HG03558 (cell line): ENCODE results near the gene STX8.

ENCODE experiments used
- ATAC-seq: cut with Tn5 transposase; IDR thresholded peaks from one replicate; pipeline ENCODE4 v1.9.1; 2021; ENCODE audit warnings: moderate number of reproducible peaks; ENCODE audit not compliant: unreplicated experiment; ENCODE audit errors: extremely low read depth

Gene STX8

DNA sequence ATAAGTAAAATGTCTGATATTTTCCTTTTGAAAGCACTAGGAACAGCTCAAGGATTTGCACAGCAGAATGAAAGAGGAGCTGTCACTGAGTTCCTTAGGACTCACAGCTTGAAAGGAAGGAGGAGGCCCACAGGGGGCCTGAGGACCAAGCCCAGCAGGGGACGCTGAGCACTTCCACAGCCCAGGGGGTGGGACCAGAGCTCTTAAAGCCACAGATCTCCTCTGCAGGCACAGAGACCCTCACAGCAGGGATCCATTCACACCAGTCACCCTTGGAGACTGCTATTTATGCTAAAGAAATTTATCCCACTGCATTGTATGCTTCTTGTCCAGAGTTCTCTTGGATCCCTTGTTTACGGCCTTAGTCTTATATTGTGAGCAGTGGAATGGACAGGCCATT lies 253.3 kb downstream of the STX8 start:
- ATAC-seq, result no peak

DNA sequence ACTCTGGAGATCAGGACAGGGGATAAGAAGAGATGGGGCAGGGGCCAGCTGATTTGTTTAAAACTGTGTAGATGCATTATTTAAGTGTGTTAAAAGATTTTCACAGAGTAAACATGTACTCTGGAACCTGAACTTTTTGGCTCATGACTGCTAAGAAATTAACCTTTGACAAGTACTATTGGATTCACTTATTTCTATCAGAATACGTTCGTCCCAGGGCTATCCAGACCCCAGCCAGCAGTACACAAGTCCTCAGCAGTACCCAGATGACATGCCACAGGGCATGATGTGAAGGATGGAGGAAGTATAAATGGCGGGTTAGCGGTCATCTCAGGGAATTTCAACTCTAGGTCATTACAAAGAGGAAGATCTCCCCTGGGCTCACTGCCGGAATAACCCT lies 253.7 kb downstream of the STX8 start:
- no peak for ATAC-seq

- ATAC-seq, result no peak
Measured at GRCh38 chr17:9315360-9315759, 260.3 kb downstream of the STX8 start.

- ATAC-seq, result no peak
Measured at GRCh38 chr17:9313346-9313745, 262.3 kb downstream of the STX8 start.

DNA sequence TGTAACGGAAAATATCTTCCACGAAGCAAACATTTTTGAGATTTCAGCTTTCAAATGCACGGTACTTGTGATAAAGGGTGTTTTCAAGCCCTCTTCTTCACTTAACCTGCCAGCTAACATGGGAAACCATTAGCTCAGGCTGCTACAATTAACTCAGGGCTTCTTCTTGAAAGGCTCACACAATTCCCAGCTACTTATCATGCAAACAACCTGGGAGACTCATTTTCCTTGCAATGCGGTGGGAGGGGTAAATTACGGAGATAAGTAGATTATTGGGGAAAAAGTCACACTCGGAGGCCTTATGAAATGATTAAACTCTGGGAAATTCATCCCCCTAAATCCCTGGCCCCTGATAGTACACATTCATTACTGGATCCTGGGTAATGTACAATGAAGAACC lies 266.4 kb downstream of the STX8 start:
- no peak for ATAC-seq

- no peak for ATAC-seq
Measured at GRCh38 chr17:9308069-9308468, 267.6 kb downstream of the STX8 start.

DNA sequence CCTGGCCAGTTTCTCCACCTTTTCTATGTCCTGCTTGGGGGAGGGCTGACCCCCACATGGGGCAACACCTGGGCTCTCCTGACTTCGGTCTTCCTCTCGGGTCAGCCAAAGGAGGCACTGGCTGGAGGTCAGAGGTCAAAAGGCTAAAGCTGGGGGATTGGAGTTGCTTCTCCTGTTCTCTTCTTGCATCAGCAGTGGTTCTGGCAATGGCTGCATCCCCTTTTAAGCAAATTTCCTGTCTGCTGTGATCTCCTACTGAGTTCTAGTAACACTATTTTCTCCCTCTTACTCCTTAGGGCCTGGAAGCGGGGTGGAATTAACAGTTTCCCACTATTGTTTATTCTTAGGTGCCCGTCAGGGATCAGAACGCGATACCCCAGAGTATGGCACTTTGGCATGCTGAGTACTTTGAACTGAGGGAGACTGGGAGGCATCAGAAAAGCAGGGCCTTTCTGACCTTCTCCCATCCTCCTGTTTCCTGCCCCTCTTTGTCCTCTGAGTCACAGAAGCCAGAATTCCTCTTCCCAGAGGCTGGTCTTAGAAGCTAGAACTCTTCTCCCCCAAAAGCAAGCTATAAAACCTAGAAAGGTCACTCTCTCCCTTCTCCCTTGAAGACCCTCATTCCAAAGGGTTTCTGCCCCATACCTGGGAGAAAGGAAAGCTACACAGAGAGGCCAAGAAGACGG lies 268.2 kb downstream of the STX8 start:
- ATAC-seq, result no peak

- no peak for ATAC-seq
Measured at GRCh38 chr17:9306086-9306485, 269.5 kb downstream of the STX8 start.

DNA sequence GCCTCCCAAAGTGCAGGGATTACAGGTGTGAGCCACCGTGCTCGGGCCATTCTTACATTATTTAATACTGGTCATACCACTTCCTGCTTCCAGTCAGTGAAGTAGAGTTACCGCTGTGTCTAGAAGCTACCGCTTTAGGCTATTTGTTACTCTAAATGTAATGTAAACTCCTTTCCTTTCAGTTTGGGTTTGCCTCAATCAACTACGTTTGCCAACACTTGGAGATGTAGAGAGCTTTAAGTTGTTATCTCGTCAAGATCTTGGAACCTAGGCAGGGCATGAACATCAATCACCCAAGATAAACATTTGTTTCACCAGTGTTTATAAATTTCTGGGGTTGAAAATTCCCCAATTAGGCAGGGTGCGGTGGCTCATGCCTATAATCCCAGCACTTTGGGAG lies 275.9 kb downstream of the STX8 start:
- ATAC-seq, result no peak

DNA sequence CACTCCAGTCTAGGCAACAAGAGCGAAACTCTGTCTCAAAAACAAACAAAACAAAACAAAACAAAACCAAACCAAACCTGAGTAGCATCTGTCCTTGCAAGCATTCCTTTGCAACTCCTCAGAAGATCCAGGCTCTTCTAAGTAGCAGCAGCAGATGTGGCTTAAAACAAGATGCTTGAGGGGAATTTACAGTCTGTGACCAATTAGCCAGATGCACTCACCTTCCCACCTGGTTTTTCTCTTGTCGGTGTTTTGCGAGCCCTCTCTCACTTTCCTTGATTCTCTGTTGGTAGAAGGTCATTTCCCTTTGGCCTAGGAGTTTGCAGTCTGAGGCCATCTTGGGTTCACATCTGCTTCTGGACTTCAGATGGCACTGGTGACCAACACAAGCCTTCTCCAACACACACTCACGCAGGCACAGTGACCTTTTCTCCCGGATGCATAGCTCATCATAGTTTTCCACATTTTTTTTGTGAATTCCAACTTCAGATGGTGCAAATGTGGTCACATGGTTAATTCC lies 276.8 kb downstream of the STX8 start:
- no peak for ATAC-seq

DNA sequence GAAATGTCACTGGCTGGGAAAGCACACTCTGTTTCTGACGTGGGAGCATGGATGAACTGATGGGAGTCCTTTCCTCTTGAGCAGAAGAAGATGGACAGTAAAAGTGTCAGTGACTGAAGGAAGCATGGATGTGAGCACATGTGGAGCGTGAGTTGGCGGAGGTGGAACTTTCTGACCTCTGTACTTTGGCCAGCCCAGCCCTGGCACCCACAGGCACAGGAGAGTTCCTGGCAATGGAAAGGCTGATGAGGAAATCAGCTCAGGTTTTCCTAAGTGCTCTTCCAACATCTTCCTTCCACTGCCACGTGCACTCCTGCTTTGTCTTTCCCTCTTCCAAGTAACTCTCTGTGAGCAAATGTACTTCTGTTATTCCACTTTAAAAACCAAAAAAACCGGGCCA lies 277.5 kb downstream of the STX8 start:
- ATAC-seq, result no peak

DNA sequence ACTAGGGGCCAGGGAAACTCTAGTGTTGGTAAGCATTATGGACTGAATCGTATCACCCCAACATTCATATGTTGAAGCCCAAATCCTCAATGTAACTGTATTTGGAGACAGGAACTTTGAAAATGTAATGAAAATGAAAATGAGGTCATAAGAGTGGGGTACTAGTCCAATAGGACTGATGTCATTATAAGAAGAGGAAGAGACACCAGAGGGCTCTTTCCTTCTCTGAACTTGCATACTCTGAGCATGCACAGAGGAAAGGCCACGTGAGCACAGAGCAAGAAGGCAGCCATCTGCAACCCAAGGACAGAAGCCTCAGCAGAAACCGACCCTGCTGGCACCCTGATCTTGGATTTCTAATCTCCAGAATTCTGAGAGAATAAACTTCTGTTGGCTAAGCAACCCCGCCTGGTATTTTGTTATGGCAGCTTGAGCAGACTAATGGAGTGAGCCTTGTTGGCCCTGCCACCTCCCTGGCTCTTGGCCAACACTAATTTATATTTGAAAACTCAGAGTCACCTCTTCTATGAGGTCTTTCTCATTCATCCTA lies 280.9 kb downstream of the STX8 start:
- no peak for ATAC-seq

DNA sequence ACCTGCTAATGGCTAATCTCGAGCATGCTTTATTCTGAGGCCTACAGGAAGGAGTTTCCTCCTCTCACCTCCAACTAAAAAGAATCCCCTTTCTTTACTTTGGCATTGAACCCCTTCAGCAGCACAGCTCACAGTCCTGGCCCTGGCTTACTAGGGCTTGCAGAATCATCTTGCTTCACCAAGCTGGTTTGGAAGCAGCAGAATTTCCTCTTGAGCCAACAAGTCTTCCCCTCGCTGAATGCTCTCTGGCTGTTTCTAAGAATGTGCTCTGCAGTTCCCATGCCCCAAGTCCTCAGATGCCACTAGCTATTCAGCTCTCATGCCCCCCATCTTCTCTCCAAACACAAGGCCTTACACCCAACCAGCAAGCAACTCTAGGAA lies 283.1 kb downstream of the STX8 start:
- no peak for ATAC-seq

GRCh38 chr17:9291912-9292560 lies 283.6 kb downstream of the STX8 start:
- ATAC-seq, result no peak

- ATAC-seq, result no peak
Measured at GRCh38 chr17:9290226-9290613, 285.4 kb downstream of the STX8 start.

- no peak for ATAC-seq
Measured at GRCh38 chr17:9287306-9287705, 288.3 kb downstream of the STX8 start.

DNA sequence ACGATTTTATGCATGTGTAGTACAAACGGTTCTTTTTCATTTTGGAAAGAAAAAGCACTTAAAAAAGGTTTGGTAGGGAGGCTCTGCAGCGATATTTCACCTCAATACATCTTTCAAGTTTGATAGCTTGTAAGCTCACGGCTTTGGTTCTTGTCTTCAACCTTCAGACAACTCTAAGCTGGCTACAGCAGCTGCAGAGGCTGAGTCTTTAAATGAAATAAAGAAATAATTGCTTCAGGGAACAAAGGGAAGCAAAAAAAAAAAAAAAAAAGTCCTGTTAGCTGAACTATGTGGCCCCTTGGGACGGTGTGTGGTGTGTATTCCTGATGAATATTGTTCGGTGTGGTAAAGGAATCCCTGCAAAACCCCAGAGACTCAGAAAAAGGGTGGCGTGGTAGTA lies 289.2 kb downstream of the STX8 start:
- ATAC-seq, result no peak

GRCh38 chr17:9285602-9286427 lies 289.8 kb downstream of the STX8 start:
- no peak for ATAC-seq

DNA sequence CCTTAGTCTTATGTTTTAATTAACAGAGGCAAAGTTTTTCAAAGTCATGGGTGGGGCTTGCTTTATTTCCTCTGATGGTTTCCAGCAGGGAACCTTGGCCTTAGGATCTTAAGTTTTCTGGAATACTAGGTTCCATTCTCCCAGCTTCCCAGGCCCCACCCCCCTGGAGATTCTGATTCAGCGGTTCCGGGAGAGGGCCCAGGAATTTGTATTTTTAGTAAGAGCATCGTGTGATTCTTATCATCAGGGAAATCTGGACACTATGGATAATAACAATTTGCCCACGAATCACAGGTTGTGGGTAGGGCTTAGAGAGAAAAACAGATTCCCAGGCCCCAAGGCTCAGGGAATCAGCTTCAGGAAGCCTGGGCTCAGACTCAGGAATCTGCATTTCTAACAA lies 290.7 kb downstream of the STX8 start:
- ATAC-seq, result no peak

GRCh38 chr17:9283909-9284308 lies 291.7 kb downstream of the STX8 start:
- no peak for ATAC-seq

- ATAC-seq, result no peak
Measured at GRCh38 chr17:9279893-9280292, 295.7 kb downstream of the STX8 start.
